ENCODE data around the gene SRGN. TPM values are rescaled to one million over a fixed set of nuclear protein-coding genes. Genes with fewer than 3 reads are reported as not detected.

SRGN gene
- total RNA-seq, 1 experiment from 2014 or later = 8.5 TPM

DNA sequence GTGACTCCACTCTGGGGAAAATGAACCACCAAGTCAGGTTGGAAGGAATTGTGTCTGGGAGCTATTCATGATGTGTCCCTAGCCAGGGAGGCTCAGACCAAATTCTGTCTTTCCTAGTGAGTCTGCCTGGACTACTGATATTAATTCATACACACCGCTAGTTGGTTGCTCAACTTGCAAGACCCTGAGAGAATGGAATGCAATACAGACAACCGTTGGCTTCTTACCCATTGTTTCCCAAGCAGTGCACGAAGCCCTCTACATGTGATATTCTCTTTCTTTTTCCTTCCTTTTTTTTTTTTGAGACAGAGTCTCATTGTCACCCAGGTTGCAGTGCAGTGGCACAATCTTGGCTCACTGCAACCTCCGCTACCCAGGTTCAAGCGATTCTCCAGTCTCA is 19.4 kb upstream of the SRGN start:
- in situ Hi-C loops (cut with HindIII; ENCODE audit: low pct_unique_long_range_greater_than_20kb, low sequenced_read_pairs) = no loop called here
- intact Hi-C loops (cut with micrococcal nuclease; ENCODE audit: unreplicated experiment) = no loop called here
- no TSS peak for BruUV-seq (replicated peaks)

DNA sequence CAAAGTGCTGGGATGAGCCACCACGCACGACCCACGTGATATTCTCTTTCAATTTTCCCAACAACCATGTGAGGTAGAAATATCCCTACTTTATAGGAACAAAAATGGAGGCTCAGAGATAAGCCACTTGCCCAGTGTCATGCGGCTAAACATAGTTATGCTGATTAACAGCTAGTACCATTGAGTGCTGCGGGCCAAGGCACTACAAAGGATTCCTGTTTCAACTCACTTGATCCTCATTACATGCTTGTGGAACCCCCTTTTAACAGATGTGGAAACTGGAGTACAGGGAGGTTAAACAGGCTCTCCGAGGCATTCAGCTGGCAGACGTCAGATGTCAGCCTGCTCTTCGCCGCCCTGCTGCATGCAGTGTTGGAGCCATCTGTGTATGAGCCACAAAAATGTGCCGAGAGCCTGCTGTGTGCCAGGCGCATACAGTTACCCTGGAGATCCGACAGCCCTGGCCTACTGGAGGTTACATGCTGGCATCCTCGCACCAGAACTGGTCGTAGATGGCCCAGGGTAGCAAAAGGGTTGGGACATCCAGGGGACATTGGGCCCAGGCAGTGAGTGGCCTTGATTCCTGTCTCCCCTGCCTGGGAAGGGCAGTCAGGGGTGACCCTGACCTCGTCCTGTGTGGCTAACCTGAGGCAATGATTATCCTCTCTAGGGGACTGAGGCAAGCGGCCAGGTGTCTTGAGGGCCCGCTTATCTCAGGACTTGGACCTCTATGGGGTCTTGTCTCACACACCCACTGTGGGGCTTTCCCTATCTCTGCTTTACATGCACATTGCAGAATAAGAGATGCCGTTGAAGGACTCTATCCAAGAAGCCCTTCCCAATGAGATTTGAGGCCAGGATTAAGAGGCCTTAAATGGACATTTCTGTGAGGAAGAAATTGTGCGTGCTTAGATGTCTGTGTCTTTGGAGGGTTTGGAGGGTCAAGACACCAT is 18.5 kb upstream of the SRGN start:
- H3K27me3 ChIP-seq (ENCODE audit: control insufficient read depth, insufficient read depth, low read length) = no peaks in the 10 kb centered on the region
- H3K36me3 ChIP-seq (ENCODE audit: control insufficient read depth, insufficient read depth, low read length) = no peaks in the 10 kb centered on the region
- intact Hi-C loops (cut with micrococcal nuclease; ENCODE audit: unreplicated experiment) = no loop called here
- no peaks in the 10 kb centered on the region for H3K9me3 ChIP-seq (ENCODE audit: control insufficient read depth, insufficient read depth, low read depth, low read length)
- no peaks in the 10 kb centered on the region for H3K4me1 ChIP-seq (ENCODE audit: control insufficient read depth, insufficient read depth, low read length)
- TF ChIP-seq, protein P1, sequence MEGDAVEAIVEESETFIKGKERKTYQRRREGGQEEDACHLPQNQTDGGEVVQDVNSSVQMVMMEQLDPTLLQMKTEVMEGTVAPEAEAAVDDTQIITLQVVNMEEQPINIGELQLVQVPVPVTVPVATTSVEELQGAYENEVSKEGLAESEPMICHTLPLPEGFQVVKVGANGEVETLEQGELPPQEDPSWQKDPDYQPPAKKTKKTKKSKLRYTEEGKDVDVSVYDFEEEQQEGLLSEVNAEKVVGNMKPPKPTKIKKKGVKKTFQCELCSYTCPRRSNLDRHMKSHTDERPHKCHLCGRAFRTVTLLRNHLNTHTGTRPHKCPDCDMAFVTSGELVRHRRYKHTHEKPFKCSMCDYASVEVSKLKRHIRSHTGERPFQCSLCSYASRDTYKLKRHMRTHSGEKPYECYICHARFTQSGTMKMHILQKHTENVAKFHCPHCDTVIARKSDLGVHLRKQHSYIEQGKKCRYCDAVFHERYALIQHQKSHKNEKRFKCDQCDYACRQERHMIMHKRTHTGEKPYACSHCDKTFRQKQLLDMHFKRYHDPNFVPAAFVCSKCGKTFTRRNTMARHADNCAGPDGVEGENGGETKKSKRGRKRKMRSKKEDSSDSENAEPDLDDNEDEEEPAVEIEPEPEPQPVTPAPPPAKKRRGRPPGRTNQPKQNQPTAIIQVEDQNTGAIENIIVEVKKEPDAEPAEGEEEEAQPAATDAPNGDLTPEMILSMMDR (IDR thresholded peaks at IDR 0.05) = no peak
- TF ChIP-seq, protein P2, sequence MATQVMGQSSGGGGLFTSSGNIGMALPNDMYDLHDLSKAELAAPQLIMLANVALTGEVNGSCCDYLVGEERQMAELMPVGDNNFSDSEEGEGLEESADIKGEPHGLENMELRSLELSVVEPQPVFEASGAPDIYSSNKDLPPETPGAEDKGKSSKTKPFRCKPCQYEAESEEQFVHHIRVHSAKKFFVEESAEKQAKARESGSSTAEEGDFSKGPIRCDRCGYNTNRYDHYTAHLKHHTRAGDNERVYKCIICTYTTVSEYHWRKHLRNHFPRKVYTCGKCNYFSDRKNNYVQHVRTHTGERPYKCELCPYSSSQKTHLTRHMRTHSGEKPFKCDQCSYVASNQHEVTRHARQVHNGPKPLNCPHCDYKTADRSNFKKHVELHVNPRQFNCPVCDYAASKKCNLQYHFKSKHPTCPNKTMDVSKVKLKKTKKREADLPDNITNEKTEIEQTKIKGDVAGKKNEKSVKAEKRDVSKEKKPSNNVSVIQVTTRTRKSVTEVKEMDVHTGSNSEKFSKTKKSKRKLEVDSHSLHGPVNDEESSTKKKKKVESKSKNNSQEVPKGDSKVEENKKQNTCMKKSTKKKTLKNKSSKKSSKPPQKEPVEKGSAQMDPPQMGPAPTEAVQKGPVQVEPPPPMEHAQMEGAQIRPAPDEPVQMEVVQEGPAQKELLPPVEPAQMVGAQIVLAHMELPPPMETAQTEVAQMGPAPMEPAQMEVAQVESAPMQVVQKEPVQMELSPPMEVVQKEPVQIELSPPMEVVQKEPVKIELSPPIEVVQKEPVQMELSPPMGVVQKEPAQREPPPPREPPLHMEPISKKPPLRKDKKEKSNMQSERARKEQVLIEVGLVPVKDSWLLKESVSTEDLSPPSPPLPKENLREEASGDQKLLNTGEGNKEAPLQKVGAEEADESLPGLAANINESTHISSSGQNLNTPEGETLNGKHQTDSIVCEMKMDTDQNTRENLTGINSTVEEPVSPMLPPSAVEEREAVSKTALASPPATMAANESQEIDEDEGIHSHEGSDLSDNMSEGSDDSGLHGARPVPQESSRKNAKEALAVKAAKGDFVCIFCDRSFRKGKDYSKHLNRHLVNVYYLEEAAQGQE (IDR thresholded peaks at IDR 0.05; ENCODE audit: insufficient read depth in 1 of 2, low read depth in 2 of 2, low read length in 1 of 2) = no peak
- TF ChIP-seq TCF7L2 (IDR thresholded peaks at IDR 0.05; ENCODE audit: low read depth, low read length) (no peak), POLR2AphosphoS5 (IDR thresholded peaks at IDR 0.05; ENCODE audit: low read depth, low read length) (no peak), SIN3A (IDR thresholded peaks at IDR 0.05; ENCODE audit: borderline replicate concordance, insufficient read depth, low read depth, low read length) (no peak)
- CTCF ChIA-PET = no interaction called here
- no peak overlapping the region for H3K4me3 ChIP-seq (ENCODE audit: low read depth in 2 of 2, low read length in 2 of 2)
- no peak for ATAC-seq
- no peak for DNase-seq (ENCODE audit: low read depth, low spot score)
- POLR2A ChIA-PET = no interaction called here
- H3K27ac ChIP-seq (ENCODE audit: low read length) = no peak overlapping the region
- BruUV-seq (replicated peaks) = no TSS peak
- in situ Hi-C loops (cut with HindIII; ENCODE audit: low pct_unique_long_range_greater_than_20kb, low sequenced_read_pairs) = no loop called here

More for the DNA sequence above, 19.4 kb upstream of the SRGN start:
- Histone ChIP-seq H3K4me1 (ENCODE audit: control insufficient read depth, insufficient read depth, low read length) (no peaks in the 10 kb centered on the region), H3K4me3 (ENCODE audit: low read depth in 2 of 2, low read length in 2 of 2) (no peak overlapping the region), H3K9me3 (ENCODE audit: control insufficient read depth, insufficient read depth, low read depth, low read length) (no peaks in the 10 kb centered on the region), H3K36me3 (ENCODE audit: control insufficient read depth, insufficient read depth, low read length) (no peaks in the 10 kb centered on the region), H3K27me3 (ENCODE audit: control insufficient read depth, insufficient read depth, low read length) (no peaks in the 10 kb centered on the region), H3K27ac (ENCODE audit: low read length) (no peak overlapping the region)
- ATAC-seq = no peak
- POLR2A ChIA-PET = no interaction called here
- CTCF ChIA-PET = no interaction called here
- TF ChIP-seq, protein P2 (IDR thresholded peaks at IDR 0.05; ENCODE audit: insufficient read depth in 1 of 2, low read depth in 2 of 2, low read length in 1 of 2) = no peak
- TF ChIP-seq, protein P1 (IDR thresholded peaks at IDR 0.05) = no peak
- no peak for TF ChIP-seq POLR2AphosphoS5 (IDR thresholded peaks at IDR 0.05; ENCODE audit: low read depth, low read length)
- no peak for DNase-seq (ENCODE audit: low read depth, low spot score)
